Pancreas (tissue), 10 donors: Measurements from ENCODE around the gene C13orf42. TPM values are rescaled to one million over a fixed set of nuclear protein-coding genes. Genes with fewer than 3 reads are reported as not detected.

Experiments
- ATAC-seq, 4 donors: fragments of 200-7000 bp; cut with Tn5 transposase; one replicate each; pipeline versions ENCODE4 v1.8.0 to v1.9.1; 2020; ENCODE audit warnings: mild to moderate bottlenecking in 4 of 4, moderate library complexity in 4 of 4
- DNase-seq, 6 donors: peaks; one replicate each; pipeline ENCODE4 v3.0.0-alpha.2; 2020
- FAIRE-seq: peaks from 2 replicates; lab custom pipeline; 2012; peaks lifted over from hg19 to GRCh38; lab: Jason Lieb, UNC
- H3K27ac ChIP-seq, 4 donors: fragments of 200-600 bp; sonication (generic); 1 replicate in 3 of 4; 2 replicates in 1 of 4; pipeline versions ENCODE4 v1.5.0 to v1.8.0; 2020
- H3K27me3 ChIP-seq, 4 donors: fragments of 200-600 bp; one replicate each; pipeline ENCODE4 v1.8.0; 2021
- H3K36me3 ChIP-seq, 3 donors: fragments of 200-600 bp; sonication (generic) in 1 of 3; one replicate each; pipeline versions ENCODE4 v1.5.0 to v1.8.0; 2020 to 2021
- H3K4me1 ChIP-seq, 3 donors: fragments of 200-600 bp; one replicate each; pipeline ENCODE4 v1.8.0; 2021
- H3K4me3 ChIP-seq, 4 donors: fragments of 200-600 bp; sonication (generic) in 2 of 4; one replicate each; pipeline versions ENCODE4 v1.5.0 to v1.8.0; 2020 to 2021
- H3K9me3 ChIP-seq, 4 donors: fragments of 200-600 bp; one replicate each; pipeline ENCODE4 v1.8.0; 2021
- WGBS, 2 donors: extraction: QIAGEN DNeasy Blood & Tissue Kit; methylation state at CpG; one replicate each; pipeline ENCODE4 v1.1.7; 2013; 5-methylcytosine and 5-hydroxymethylcytosine counted together
- intact Hi-C, 3 donors: fragments of 100-400 bp; cut with DNase I; formaldehyde crosslinking; loops; one replicate each; pipeline versions ENCODE4 v1.11.1 to v1.14.2; 2022
- polyA plus RNA-seq, 2 donors: library from polyadenylated mRNA; stranded (reverse); fragments of 200-250 nt; gene quantifications; one replicate each; pipeline ENCODE4 v1.2.3, GENCODE V29; 2013
- total RNA-seq, 6 donors: library from RNA; stranded (reverse); fragmentation: NEBNext Ultra II Directional in 4 of 6; extraction: Animal tissue kit (Norgen Biotek cat#: 25700) in 4 of 6; gene quantifications; one replicate each; pipeline versions ENCODE4 v1.2.1 to v1.2.4, GENCODE V29; 2021 to 2023
- TF ChIP-seq, protein P1 (sequence below), 4 donors: fragments of 200-600 bp; sonication (generic) in 3 of 4; IDR thresholded peaks; one replicate each; pipeline versions ENCODE4 v1.5.0 to v1.8.0; 2021; ENCODE audit warnings: antibody characterized with exemption in 4 of 4
- donor health status: healthy with polysubstance abuse.
- donor health status: DM: no; HTN: no; CAD: no; lungs with moderate emphysema.
- donor health status: DM: no; HTN: no; CAD: no.
- donor health status: control.
- donor health status: control.
- donor health status: Bipolar disorder and iron deficiency.
- donor health status: DM: yes; HTN: yes; CAD: no.
- donor health status: DM: no; HTN: no; CAD: no.
- donor health status: DM: no; HTN: no; CAD: no.
- donor health status: DM: yes; HTN: yes; CAD: no.

C13orf42 gene
- total and polyA plus RNA-seq, 8 donors, result not detected

DNA sequence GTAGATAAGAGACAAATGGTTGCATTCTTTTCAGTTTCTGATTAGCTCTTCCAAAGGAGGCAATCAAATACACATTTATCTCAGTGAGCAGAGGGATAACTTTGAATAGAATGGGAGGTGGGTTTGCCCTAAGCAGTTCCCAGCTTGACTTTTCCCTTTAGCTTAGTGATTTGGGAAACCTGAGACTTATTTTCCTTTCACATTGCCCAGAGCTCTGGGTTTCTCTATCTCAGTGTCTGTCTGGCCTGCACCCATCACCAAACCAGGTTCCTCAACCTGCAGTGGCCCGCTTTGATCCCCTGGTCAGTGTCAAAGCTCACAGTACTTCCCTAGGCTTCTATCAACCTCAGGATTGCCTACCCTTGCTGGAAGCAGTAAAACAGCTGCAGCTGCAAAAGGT, 35.6 kb upstream of the C13orf42 start:
- DNase-seq (no peak), FAIRE-seq (no peak), ATAC-seq (no peak)
- H3K4me3 ChIP-seq, result no peak overlapping the region
- intact Hi-C loops, result loop anchor here in 1 of 3 donors (5.0 kb wide), 1 partner anchor 141 kb away; no protein-coding TSS in a partner anchor
- H3K9me3 ChIP-seq, result no peaks in the 10 kb centered on the region
- WGBS, 2 donors, result 90 to 100% methylated on average over 1 of the region's 1 CpG
- no peaks in the 10 kb centered on the region for H3K4me1 ChIP-seq
- TF ChIP-seq, protein P1, sequence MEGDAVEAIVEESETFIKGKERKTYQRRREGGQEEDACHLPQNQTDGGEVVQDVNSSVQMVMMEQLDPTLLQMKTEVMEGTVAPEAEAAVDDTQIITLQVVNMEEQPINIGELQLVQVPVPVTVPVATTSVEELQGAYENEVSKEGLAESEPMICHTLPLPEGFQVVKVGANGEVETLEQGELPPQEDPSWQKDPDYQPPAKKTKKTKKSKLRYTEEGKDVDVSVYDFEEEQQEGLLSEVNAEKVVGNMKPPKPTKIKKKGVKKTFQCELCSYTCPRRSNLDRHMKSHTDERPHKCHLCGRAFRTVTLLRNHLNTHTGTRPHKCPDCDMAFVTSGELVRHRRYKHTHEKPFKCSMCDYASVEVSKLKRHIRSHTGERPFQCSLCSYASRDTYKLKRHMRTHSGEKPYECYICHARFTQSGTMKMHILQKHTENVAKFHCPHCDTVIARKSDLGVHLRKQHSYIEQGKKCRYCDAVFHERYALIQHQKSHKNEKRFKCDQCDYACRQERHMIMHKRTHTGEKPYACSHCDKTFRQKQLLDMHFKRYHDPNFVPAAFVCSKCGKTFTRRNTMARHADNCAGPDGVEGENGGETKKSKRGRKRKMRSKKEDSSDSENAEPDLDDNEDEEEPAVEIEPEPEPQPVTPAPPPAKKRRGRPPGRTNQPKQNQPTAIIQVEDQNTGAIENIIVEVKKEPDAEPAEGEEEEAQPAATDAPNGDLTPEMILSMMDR (IDR thresholded peaks at IDR 0.05), result no peak
- no peaks in the 10 kb centered on the region for H3K36me3 ChIP-seq
- no peak overlapping the region for H3K27ac ChIP-seq
- H3K27me3 ChIP-seq, result no peaks in the 10 kb centered on the region

DNA sequence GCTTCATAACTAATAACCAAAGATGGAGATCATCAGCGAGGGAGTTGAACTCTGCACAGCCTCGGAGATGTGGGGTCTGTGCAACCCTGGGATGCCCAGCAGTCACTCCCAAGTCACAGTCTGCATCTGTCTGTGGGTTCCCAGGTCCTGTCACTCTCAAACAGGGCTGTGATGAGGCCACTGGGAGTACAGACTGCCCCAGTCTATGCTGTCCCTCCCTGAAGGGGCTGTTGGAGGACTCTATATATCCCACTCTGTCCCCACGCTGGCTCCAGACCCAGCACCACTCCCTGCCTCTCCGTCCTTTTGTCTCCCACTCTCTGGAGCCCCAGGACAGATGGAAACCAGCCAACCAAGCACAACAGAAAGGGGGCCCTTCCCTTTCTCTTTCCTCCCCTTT, 26.2 kb upstream of the C13orf42 start:
- H3K4me1 ChIP-seq, result no peaks in the 10 kb centered on the region
- no peak for ATAC-seq
- H3K9me3 ChIP-seq, result no peaks in the 10 kb centered on the region
- TF ChIP-seq, protein P1 (IDR thresholded peaks at IDR 0.05), result no peak
- intact Hi-C loops, result no loop called here
- no peak overlapping the region for H3K27ac ChIP-seq
- WGBS, 2 donors, result 73 to 85% methylated on average over 4 of the region's 4 CpGs
- FAIRE-seq, result no peak
- no peak overlapping the region for H3K4me3 ChIP-seq
- H3K36me3 ChIP-seq, result no peaks in the 10 kb centered on the region
- no peaks in the 10 kb centered on the region for H3K27me3 ChIP-seq
- DNase-seq, result no peak

DNA sequence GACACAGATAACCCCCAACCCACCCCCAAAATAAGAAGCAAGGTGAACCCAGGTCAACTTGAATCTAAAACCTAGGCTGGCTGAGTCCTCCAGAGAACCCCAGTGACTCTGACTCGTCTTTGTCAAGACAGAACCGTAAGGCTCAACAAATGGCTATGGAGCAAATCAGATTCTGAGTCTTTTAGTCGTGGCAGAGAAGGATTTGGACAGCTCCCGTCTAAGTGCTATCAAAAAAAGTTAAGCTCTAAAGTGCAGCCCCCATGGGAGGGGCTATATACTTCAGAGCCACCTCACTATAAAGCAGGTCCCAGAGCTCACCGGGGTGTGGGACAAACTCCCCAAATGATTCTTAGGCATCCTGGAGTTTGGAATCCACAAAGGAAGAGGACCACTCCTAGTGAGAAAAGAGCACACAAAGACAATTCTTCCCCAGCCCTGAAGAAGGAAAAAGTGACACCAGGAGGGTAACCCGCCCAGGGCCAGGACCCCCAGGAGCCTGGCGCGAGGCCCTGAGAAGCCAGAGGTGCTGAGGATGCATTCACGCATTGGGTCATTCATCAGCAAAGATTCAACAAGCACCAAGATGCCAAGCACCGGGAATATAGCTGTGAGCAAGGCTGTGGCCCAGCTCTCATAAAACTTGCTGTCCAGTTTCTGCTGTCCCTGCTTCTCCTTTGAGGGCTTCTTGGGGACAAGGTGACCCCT, 25.4 kb upstream of the C13orf42 start:
- Histone ChIP-seq H3K27ac (no peak overlapping the region), H3K27me3 (no peaks in the 10 kb centered on the region), H3K4me1 (no peaks in the 10 kb centered on the region), H3K4me3 (no peak overlapping the region), H3K9me3 (no peaks in the 10 kb centered on the region), H3K36me3 (no peaks in the 10 kb centered on the region)
- FAIRE-seq (no peak), ATAC-seq (no peak), DNase-seq (no peak)
- intact Hi-C loops, result no loop called here
- TF ChIP-seq, protein P1 (IDR thresholded peaks at IDR 0.05), result no peak
- WGBS, 2 donors, result 74 to 80% methylated on average over 10 of the region's 10 CpGs

DNA sequence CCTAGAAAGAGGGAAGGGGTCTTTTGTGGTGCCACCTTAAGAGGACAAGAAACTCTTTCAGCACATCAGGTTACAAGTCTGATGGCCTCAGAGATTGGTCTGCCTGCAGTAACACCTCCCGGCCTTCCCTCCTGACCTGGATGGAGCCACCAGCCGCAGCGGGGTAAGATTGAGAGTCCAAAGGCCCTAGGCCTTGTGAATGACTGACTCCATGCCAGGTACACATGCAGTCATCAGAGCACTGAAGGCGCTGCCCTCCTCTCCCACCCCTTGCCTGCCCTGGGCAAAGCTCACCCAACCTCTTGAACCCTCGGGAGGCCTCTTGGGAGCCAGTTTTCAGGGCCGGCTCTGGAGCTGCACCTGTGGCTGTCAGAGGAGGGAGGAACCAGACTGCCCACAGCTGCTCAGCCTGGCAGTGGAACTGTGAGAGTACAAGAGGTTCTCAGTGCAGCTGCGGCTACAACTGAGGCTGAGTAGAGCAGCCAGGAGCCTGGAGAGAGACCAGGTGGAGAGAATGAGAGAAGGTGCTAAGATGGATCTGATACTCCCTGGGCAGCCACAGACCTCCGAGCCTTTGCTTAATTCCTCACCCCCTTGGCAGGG, 23.8 kb upstream of the C13orf42 start:
- FAIRE-seq (no peak), ATAC-seq (peak in 1 of 4 donors; percentile 25)

More for the DNA sequence above, 23.8 kb upstream of the C13orf42 start:
- H3K4me1 ChIP-seq, result no peaks in the 10 kb centered on the region
- H3K27me3 ChIP-seq, result no peaks in the 10 kb centered on the region
- no peak overlapping the region for H3K27ac ChIP-seq
- no peaks in the 10 kb centered on the region for H3K36me3 ChIP-seq
- TF ChIP-seq, protein P1 (IDR thresholded peaks at IDR 0.05), result no peak
- no peaks in the 10 kb centered on the region for H3K9me3 ChIP-seq
- DNase-seq, result no peak
- intact Hi-C loops, result no loop called here
- H3K4me3 ChIP-seq, result no peak overlapping the region
- WGBS, 2 donors, result 78 to 86% methylated on average over 8 of the region's 8 CpGs
